Right atrium auricular region (tissue), 2 donors: ENCODE results near the gene UPK1A. TPM values are rescaled to one million over a fixed set of nuclear protein-coding genes. Genes with fewer than 3 reads are reported as not detected.

Source experiments
- DNase-seq: peaks from one replicate; pipeline ENCODE4 v3.0.0-alpha.2; 2019; ENCODE audit warnings: low spot score
- H3K27ac ChIP-seq, 2 donors: fragments of 200-600 bp; sonication (generic); 1 replicate in 1 of 2; 2 replicates in 1 of 2; pipeline ENCODE4 v1.5.1; 2016 to 2019
- H3K27me3 ChIP-seq, 2 donors: fragments of 200-600 bp; sonication (generic); one replicate each; pipeline versions ENCODE4 v1.5.1 to v1.6.0; 2017 to 2019
- H3K36me3 ChIP-seq: fragments of 200-600 bp; sonication (generic); one replicate; pipeline ENCODE4 v1.5.1; 2016
- H3K4me1 ChIP-seq, 2 donors: fragments of 200-600 bp; sonication (generic); one replicate each; pipeline versions ENCODE4 v1.5.1 to v1.6.0; 2017 to 2019
- H3K4me3 ChIP-seq, 2 donors: fragments of 200-600 bp; sonication (generic); 1 replicate in 1 of 2; 2 replicates in 1 of 2; pipeline ENCODE4 v1.5.1; 2017 to 2019; ENCODE audit warnings: mild to moderate bottlenecking in 1 of 2, moderate library complexity in 1 of 2
- H3K9me3 ChIP-seq, 2 donors: fragments of 200-600 bp; sonication (generic); one replicate each; pipeline ENCODE4 v1.5.1; 2019
- total RNA-seq, 2 donors: library from RNA; depleted of rRNA; stranded (reverse); fragments of >200 nt; gene quantifications; one replicate each; pipeline ENCODE4 v1.1.0, GENCODE V29; 2016
- TF ChIP-seq, protein P1 (sequence below), 2 donors: fragments of 200-600 bp; sonication (generic); IDR thresholded peaks; one replicate each; pipeline ENCODE4 v1.5.1; 2019; ENCODE audit warnings: antibody characterized with exemption in 2 of 2

The UPK1A gene
- total RNA-seq, 2 donors from 2014 or later = not detected

DNA sequence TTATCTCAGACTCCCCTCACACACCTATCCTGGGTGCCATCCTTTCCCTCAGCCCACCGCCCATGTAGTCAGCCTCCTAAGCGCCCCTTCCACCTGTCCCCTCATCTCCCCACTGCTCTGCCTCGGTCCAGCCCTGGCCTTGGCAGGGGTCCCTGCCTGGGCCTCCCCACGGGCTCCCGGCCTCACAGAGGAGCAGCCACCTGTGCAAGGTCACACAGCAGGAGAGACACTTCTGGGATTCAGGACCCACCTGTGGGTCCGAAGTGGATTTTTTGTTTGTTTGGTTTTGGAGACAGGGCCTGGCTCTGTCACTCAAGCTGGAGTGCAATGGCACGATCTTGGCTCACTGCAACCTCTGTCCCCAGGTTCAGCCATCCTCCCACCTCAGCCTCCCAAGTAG is 713 bp upstream of the UPK1A start:
- TF ChIP-seq, protein P1, sequence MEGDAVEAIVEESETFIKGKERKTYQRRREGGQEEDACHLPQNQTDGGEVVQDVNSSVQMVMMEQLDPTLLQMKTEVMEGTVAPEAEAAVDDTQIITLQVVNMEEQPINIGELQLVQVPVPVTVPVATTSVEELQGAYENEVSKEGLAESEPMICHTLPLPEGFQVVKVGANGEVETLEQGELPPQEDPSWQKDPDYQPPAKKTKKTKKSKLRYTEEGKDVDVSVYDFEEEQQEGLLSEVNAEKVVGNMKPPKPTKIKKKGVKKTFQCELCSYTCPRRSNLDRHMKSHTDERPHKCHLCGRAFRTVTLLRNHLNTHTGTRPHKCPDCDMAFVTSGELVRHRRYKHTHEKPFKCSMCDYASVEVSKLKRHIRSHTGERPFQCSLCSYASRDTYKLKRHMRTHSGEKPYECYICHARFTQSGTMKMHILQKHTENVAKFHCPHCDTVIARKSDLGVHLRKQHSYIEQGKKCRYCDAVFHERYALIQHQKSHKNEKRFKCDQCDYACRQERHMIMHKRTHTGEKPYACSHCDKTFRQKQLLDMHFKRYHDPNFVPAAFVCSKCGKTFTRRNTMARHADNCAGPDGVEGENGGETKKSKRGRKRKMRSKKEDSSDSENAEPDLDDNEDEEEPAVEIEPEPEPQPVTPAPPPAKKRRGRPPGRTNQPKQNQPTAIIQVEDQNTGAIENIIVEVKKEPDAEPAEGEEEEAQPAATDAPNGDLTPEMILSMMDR (IDR thresholded peaks at IDR 0.05) = no peak
- DNase-seq = no peak
- H3K27ac ChIP-seq = no peak overlapping the region
- H3K9me3 ChIP-seq = no peaks in the 10 kb centered on the region
- peaks cover 55% of the 10 kb centered on the region for H3K36me3 ChIP-seq
- no peaks in the 10 kb centered on the region for H3K27me3 ChIP-seq
- H3K4me3 ChIP-seq = no peak overlapping the region
- H3K4me1 ChIP-seq = no peaks in the 10 kb centered on the region

DNA sequence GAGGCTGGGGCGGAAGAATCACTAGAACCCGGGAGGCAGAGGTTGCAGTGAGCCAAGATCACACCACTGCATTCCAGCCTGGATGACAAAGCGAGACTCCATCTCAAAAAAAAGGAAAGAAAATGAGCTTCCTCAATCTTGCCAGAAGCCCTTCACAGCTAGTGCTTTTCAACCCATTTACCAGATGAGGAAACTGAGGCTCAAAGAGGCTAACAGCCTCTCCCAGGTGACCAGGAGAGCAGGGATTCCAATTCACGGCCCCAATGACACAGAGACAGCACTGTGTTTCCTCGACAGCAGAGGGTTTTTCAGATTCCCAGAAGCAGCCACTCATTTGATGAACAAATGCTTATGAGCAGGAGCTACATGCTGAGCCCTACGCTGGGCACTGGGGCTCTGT is 3.2 kb downstream of the UPK1A start:
- no peak overlapping the region for H3K4me3 ChIP-seq
- H3K27ac ChIP-seq = no peak overlapping the region
- H3K36me3 ChIP-seq = peaks cover 15% of the 10 kb centered on the region
- no peak for DNase-seq
- TF ChIP-seq, protein P1 (IDR thresholded peaks at IDR 0.05) = no peak
- H3K9me3 ChIP-seq = no peaks in the 10 kb centered on the region
- peaks cover 0 to 9% of the 10 kb centered on the region in 2 donors for H3K27me3 ChIP-seq
- H3K4me1 ChIP-seq = peaks cover 0 to 9% of the 10 kb centered on the region in 2 donors

DNA sequence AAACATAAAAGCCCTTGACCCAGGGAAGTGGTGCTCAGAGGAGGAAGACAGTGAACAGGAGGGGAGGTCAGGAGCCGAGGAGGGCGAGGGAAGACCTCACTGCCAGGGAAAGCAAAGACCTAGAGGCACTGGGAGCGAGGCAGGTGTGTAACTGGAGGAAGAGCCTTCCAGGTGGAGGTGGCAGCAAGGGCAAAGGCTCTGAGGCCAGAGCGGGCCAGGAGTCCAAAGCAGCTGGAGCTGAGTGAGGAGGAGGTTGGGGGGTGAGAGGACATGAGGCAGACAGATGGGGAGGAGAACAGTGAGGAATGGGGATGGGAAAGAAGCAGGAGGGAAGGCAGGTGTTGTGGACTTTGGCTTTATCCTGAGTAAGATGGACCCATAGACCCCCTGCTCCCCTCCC is 3.7 kb downstream of the UPK1A start:
- TF ChIP-seq, protein P1 (IDR thresholded peaks at IDR 0.05) = no peak
- H3K9me3 ChIP-seq = no peaks in the 10 kb centered on the region
- H3K36me3 ChIP-seq = peaks cover 11% of the 10 kb centered on the region
- no peak overlapping the region for H3K27ac ChIP-seq
- no peak overlapping the region for H3K4me3 ChIP-seq
- H3K27me3 ChIP-seq = peaks cover 0 to 9% of the 10 kb centered on the region in 2 donors
- no peak for DNase-seq
- H3K4me1 ChIP-seq = peaks cover 0 to 9% of the 10 kb centered on the region in 2 donors

DNA sequence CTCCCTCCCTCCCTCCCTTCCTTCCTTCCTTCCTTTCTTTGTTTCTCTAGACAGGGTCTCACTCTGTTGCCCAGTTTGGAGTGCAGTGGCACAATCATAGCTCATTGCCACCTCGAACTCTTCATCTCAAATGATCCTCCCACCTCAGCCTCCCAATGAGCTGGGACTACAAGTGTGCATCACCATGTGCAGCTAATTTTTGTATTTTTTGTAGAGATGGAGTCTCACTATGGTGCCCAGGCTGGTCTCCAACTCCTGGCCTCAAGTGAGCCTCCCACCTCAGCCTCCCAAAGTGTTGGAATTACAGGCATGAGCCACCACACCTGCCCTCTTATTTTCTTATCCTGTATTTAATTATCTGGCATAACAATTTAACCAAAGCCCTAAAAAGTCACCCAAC is 4.4 kb downstream of the UPK1A start:
- TF ChIP-seq, protein P1 (IDR thresholded peaks at IDR 0.05) = no peak
- H3K27ac ChIP-seq = no peak overlapping the region

DNA sequence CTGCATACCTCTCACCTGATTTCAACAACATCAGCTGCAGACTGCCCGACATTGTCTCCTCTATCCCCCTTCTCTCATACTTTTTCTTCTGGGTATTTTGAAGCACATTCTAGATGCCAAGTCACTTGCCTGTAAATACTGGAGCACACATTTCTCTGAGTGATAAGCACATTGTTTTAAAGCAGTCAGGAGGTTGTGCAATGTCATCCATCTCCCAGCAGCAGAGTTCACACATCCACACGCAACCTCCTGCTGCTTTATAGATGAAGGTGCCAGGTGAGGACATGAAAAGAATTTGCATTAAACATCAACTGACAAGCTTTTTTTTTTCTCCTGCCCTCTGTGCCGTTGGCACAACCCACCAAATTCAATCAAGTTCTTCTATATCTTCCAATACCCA is 5.5 kb downstream of the UPK1A start:
- Histone ChIP-seq H3K36me3 (no peaks in the 10 kb centered on the region), H3K4me3 (no peak overlapping the region), H3K4me1 (peaks cover 0 to 9% of the 10 kb centered on the region in 2 donors), H3K9me3 (no peaks in the 10 kb centered on the region), H3K27ac (no peak overlapping the region), H3K27me3 (peaks cover 0 to 9% of the 10 kb centered on the region in 2 donors)
- no peak for DNase-seq
- TF ChIP-seq, protein P1 (IDR thresholded peaks at IDR 0.05) = no peak

More for the DNA sequence above, 4.4 kb downstream of the UPK1A start:
- DNase-seq = no peak
- no peak overlapping the region for H3K4me3 ChIP-seq
- H3K36me3 ChIP-seq = peaks cover 4% of the 10 kb centered on the region
- peaks cover 0 to 9% of the 10 kb centered on the region in 2 donors for H3K4me1 ChIP-seq
- peaks cover 0 to 9% of the 10 kb centered on the region in 2 donors for H3K27me3 ChIP-seq
- no peaks in the 10 kb centered on the region for H3K9me3 ChIP-seq

DNA sequence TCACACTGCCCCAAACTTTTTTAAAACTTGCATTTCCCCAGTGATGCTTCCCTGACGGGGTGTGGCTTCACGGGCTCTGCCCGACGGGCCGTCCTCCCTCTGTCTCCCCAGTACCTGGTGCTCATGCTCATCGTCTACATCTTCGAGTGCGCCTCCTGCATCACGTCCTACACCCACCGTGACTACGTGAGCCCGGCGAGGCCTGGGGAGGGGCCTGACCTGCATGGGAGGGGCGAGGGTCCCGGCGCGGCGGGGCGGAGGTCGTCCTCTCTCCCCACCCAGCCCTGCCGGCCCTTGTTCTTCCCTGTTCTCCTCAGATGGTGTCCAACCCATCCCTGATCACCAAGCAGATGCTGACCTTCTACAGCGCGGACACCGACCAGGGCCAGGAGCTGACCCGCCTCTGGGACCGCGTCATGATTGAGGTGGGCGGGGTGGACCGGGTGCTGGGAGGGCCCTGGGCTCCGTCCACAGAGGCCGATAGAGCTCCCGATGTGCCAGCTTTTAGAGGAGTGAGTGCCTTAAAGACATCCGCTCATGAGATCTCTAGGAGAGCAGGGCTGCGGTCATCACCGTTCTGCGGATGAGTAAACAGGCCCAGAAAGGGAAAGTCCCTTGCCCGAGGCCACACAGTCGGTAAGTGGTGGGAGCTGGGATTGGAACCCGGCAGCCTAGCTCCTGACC is 6.9 kb downstream of the UPK1A start:
- peaks cover 0 to 9% of the 10 kb centered on the region in 2 donors for H3K27me3 ChIP-seq
- peaks cover 0 to 9% of the 10 kb centered on the region in 2 donors for H3K4me1 ChIP-seq
- no peaks in the 10 kb centered on the region for H3K9me3 ChIP-seq
- no peak overlapping the region for H3K27ac ChIP-seq
- peak overlapping the region; percentile 2 to 31 for H3K4me3 ChIP-seq
- TF ChIP-seq, protein P1 (IDR thresholded peaks at IDR 0.05) = no peak
- DNase-seq = peak; percentile 60
- no peaks in the 10 kb centered on the region for H3K36me3 ChIP-seq
